Adipocyte (in vitro differentiated cells): Measurements from ENCODE around the gene VTA1.
"Not testable (repeated sequence)": the region's sequence is repeated elsewhere in the genome, so short reads cannot be mapped to it uniquely, and the experiment has no call there.

Experiments used
- DNase-seq: peaks from one replicate; pipeline ENCODE4 v3.0.0-alpha.2; 2015; ENCODE audit warnings: low read depth
- H3K27me3 ChIP-seq: replicated peaks from 2 replicates; pipeline ENCODE4 v1.7.0; 2013; ENCODE audit warnings: mild to moderate bottlenecking, low read length, moderate library complexity; ENCODE audit not compliant: control insufficient read depth, insufficient read depth
- H3K36me3 ChIP-seq: 2 replicates; pipeline ENCODE4 v1.7.0; 2013; ENCODE audit warnings: low read length, mild to moderate bottlenecking, moderate library complexity; ENCODE audit not compliant: control insufficient read depth, insufficient read depth, severe bottlenecking
- H3K4me1 ChIP-seq: 2 replicates; pipeline ENCODE4 v1.7.0; 2013; ENCODE audit warnings: mild to moderate bottlenecking, low read length, moderate library complexity; ENCODE audit not compliant: control insufficient read depth, insufficient read depth
- H3K4me3 ChIP-seq: 2 replicates; pipeline ENCODE4 v1.7.0; 2013; ENCODE audit warnings: mild to moderate bottlenecking, low read length, moderate library complexity
- H3K9ac ChIP-seq: 2 replicates; pipeline ENCODE4 v1.7.0; 2013; ENCODE audit warnings: mild to moderate bottlenecking, low read length, moderate library complexity
- H3K9me3 ChIP-seq: 2 replicates; pipeline ENCODE4 v1.7.0; 2013; ENCODE audit warnings: mild to moderate bottlenecking, low read length, moderate library complexity; ENCODE audit not compliant: control insufficient read depth

VTA1 gene

GRCh38 chr6:142141531-142141930, 5.5 kb upstream of the VTA1 start:
- not testable (repeated sequence) for H3K4me3 ChIP-seq, DNase-seq, H3K9me3 ChIP-seq, H3K27me3 ChIP-seq, H3K4me1 ChIP-seq, H3K9ac ChIP-seq, H3K36me3 ChIP-seq

DNA sequence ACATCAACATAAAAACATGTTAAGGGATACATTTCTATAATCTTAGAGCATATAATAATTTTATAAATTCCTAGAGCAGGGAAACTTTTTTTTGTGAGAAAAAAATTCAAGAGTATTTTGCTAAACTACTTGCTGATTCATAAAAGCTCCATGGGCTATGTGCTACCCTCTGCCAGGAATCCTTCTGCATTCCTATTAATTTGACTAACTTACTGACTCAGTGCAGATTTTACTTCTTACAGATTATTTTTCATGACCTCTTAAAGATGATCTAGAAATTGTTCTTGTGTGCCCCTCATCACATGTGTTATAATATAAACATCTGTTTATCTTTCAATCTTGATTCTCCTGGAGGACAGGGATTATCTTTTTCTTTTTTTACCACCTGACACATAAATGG, 5.7 kb downstream of the VTA1 start:
- H3K9me3 ChIP-seq = no peaks in the 10 kb centered on the region
- H3K36me3 ChIP-seq = no peaks in the 10 kb centered on the region
- H3K4me1 ChIP-seq = peaks cover 44% of the 10 kb centered on the region
- peak overlapping the region; percentile 32 for H3K4me3 ChIP-seq
- peak; percentile 76 for DNase-seq
- H3K9ac ChIP-seq = peak overlapping the region; percentile 35
- H3K27me3 ChIP-seq = no peaks in the 10 kb centered on the region

GRCh38 chr6:142153196-142153595, 6.1 kb downstream of the VTA1 start:
- H3K27me3 ChIP-seq = no peaks in the 10 kb centered on the region
- H3K36me3 ChIP-seq = no peaks in the 10 kb centered on the region
- peak overlapping the region; percentile 32 for H3K4me3 ChIP-seq
- no peak for DNase-seq
- no peaks in the 10 kb centered on the region for H3K9me3 ChIP-seq
- peaks cover 40% of the 10 kb centered on the region for H3K4me1 ChIP-seq
- H3K9ac ChIP-seq = peak overlapping the region; percentile 35

GRCh38 chr6:142154336-142154735, 7.3 kb downstream of the VTA1 start:
- Histone ChIP-seq H3K27me3 (no peaks in the 10 kb centered on the region), H3K4me1 (peaks cover 28% of the 10 kb centered on the region), H3K4me3 (no peak overlapping the region), H3K9ac (no peak overlapping the region), H3K36me3 (no peaks in the 10 kb centered on the region), H3K9me3 (no peaks in the 10 kb centered on the region)
- DNase-seq = no peak

- Histone ChIP-seq H3K27me3 (no peaks in the 10 kb centered on the region), H3K4me1 (peaks cover 25% of the 10 kb centered on the region), H3K4me3 (no peak overlapping the region), H3K9me3 (no peaks in the 10 kb centered on the region), H3K9ac (no peak overlapping the region), H3K36me3 (no peaks in the 10 kb centered on the region)
- no peak for DNase-seq
Measured at GRCh38 chr6:142155091-142155490, 8.0 kb downstream of the VTA1 start.

GRCh38 chr6:142155895-142156757, 9.1 kb downstream of the VTA1 start:
- peaks cover 25% of the 10 kb centered on the region for H3K4me1 ChIP-seq
- H3K9me3 ChIP-seq = no peaks in the 10 kb centered on the region
- H3K27me3 ChIP-seq = no peaks in the 10 kb centered on the region
- peak overlapping the region; percentile 71 for H3K9ac ChIP-seq
- no peaks in the 10 kb centered on the region for H3K36me3 ChIP-seq
- H3K4me3 ChIP-seq = peak overlapping the region; percentile 38
- peak; percentile 73 for DNase-seq

DNA sequence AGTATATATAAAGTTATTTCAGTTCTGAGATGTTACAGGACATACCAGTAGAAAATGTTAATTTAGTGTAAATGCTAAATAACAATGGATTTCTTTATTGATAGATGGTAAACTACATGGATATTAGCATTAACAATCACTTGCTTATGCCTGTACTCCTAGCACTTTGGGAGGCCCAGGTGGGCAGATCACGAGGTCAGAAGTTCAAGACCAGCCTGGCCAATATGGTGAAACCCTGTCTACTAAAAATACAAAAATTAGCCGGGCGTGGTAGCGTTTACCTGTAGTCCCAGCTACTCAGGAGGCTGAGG, 9.7 kb downstream of the VTA1 start:
- DNase-seq, H3K27me3 ChIP-seq, H3K4me3 ChIP-seq, H3K9ac ChIP-seq, H3K36me3 ChIP-seq, H3K9me3 ChIP-seq: not testable (repeated sequence)
- H3K4me1 ChIP-seq = peaks cover 25% of the 10 kb centered on the region

DNA sequence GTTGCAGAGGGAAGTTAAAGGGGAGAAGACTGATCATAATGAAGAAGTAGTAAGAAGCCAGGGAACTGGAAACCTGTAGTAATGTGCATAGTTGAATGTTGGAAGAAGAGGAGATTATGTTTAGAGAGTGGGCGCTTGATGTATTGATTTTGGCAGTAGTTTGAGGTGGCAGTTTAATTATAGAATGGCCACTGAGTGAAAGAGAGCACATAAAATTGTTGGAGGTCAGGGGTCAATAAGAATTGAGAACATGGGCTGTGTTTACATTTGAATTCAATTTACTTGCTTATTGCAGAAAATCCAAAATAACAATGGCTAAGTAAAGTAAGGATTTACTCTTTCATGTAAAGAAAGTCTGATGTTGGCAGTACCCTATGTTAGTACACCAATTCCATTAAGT, 15.7 kb downstream of the VTA1 start:
- peaks cover 12% of the 10 kb centered on the region for H3K36me3 ChIP-seq
- no peak overlapping the region for H3K9ac ChIP-seq
- peaks cover 17% of the 10 kb centered on the region for H3K4me1 ChIP-seq
- H3K9me3 ChIP-seq = no peaks in the 10 kb centered on the region
- no peaks in the 10 kb centered on the region for H3K27me3 ChIP-seq
- no peak overlapping the region for H3K4me3 ChIP-seq
- DNase-seq = no peak

GRCh38 chr6:142165227-142165626, 18.2 kb downstream of the VTA1 start:
- DNase-seq = peak; percentile 22
- no peak overlapping the region for H3K4me3 ChIP-seq
- H3K27me3 ChIP-seq = no peaks in the 10 kb centered on the region
- peaks cover 17% of the 10 kb centered on the region for H3K4me1 ChIP-seq
- peaks cover 22% of the 10 kb centered on the region for H3K36me3 ChIP-seq
- no peak overlapping the region for H3K9ac ChIP-seq
- H3K9me3 ChIP-seq = no peaks in the 10 kb centered on the region

- H3K9me3 ChIP-seq = no peaks in the 10 kb centered on the region
- H3K4me1 ChIP-seq = peaks cover 17% of the 10 kb centered on the region
- H3K9ac ChIP-seq = no peak overlapping the region
- no peak for DNase-seq
- H3K27me3 ChIP-seq = no peaks in the 10 kb centered on the region
- no peak overlapping the region for H3K4me3 ChIP-seq
- peaks cover 39% of the 10 kb centered on the region for H3K36me3 ChIP-seq
Measured at GRCh38 chr6:142167071-142167470, 20.0 kb downstream of the VTA1 start.

GRCh38 chr6:142167486-142167885, 20.4 kb downstream of the VTA1 start:
- Histone ChIP-seq H3K9me3 (no peaks in the 10 kb centered on the region), H3K4me1 (peaks cover 16% of the 10 kb centered on the region), H3K4me3 (no peak overlapping the region), H3K9ac (no peak overlapping the region), H3K36me3 (peaks cover 43% of the 10 kb centered on the region), H3K27me3 (no peaks in the 10 kb centered on the region)
- no peak for DNase-seq

DNA sequence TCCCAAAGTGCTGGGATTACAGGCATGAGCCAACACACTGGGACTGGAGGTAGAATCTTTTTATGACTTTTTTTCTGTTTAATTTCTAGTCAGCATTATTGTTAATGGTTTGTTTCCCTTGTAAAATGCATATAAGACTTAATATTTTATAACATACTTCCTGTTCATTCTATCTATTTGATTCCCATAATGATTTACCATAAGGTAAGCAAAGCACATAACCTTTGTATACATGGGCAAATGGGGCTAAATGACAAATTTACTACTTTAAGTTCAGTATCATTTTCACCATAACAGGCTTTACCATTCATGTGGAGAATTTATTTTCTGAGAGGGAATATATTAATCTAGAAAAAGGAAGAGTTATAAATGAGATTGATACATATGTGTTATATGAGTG, 24.3 kb downstream of the VTA1 start:
- Histone ChIP-seq H3K9ac (no peak overlapping the region), H3K4me1 (no peaks in the 10 kb centered on the region), H3K4me3 (no peak overlapping the region), H3K36me3 (peaks cover 63% of the 10 kb centered on the region), H3K9me3 (no peaks in the 10 kb centered on the region), H3K27me3 (no peaks in the 10 kb centered on the region)
- no peak for DNase-seq
